ENCODE measurements around the gene DHRSX.

DHRSX gene

DNA sequence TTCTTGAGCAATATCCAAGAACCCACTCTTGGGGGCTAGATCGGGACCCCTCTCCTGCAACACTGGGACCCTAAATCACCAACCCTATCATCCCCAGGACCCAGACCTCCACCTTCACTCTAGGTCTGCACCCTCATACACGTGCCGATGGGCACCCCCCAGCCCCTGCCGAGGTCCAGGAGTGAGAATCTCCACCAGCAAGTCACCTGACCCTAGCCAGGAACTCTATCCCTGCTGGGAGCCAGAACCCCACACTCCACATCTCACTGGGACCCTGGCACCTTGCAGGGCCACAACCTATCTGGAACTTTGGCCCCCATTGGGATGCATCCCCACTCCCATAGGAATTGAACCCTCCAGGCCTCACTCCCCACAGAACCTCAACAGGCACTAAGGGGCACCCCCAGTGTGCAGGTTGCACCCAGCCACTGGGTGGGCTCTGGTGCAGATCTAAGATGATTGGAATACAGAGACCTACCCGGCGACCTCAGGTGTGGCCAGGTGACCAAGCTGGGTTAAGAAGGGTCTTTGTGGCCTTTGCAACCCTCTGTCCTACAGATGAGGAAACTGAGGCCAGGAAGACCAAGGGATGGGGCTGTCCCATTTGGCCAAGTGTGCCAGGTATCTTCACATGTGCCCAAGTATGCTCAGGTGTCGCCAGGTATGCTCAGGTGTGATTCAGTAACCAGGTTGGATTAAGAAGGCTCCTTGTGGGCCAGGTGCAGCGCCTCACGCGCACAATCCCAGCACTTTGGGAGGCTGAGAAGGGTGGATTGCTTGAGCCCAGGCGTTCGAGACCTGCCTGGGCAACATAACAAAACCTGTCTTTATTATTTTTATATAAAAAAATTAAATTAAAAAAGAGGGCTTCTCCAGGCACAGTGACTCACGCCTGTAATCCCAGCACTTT, 3.1 kb upstream of the DHRSX start:
- Histone ChIP-seq H3K4me1 (ENCODE audit: control insufficient read depth in 2 of 2, insufficient read depth in 1 of 2, low read depth in 1 of 2, low read length in 2 of 2) (peaks cover 4% of the 10 kb centered on the region in 2 donors), H4K8ac (ENCODE audit: low read depth, low read length) (no peak overlapping the region), H3K14ac (ENCODE audit: low read length) (no peak overlapping the region), H3K9me3 (replicated peaks in 1 of 2; ENCODE audit: control insufficient read depth in 2 of 2, insufficient read depth in 1 of 2, low read depth in 1 of 2, low read length in 2 of 2) (no peaks in the 10 kb centered on the region), H2BK120ac (ENCODE audit: low read depth, low read length) (peak overlapping the region; percentile 36), H3K79me1 (ENCODE audit: low read depth, low read length) (peaks cover 2% of the 10 kb centered on the region), H3K23ac (ENCODE audit: low read depth, low read length, poor library complexity) (no peak overlapping the region), H2BK15ac (ENCODE audit: low read length) (no peak overlapping the region), H3K4me3 (ENCODE audit: low read length in 2 of 2) (no peak overlapping the region), H2AK5ac (ENCODE audit: low read depth, low read length) (peak overlapping the region; percentile 77), H3K9ac (ENCODE audit: low read depth, low read length, poor library complexity) (no peak overlapping the region), H3K4ac (ENCODE audit: low read length) (no peak overlapping the region), H3K36me3 (replicated peaks in 1 of 2; ENCODE audit: control insufficient read depth in 2 of 2, insufficient read depth in 2 of 2, low read length in 2 of 2) (no peaks in the 10 kb centered on the region), H3K4me2 (ENCODE audit: insufficient read depth, low read length, poor library complexity, severe bottlenecking) (no peak overlapping the region), H4K91ac (ENCODE audit: low read depth, low read length, poor library complexity) (no peak overlapping the region), H2BK5ac (ENCODE audit: low read length) (no peak overlapping the region), H3K18ac (ENCODE audit: low read length) (no peak overlapping the region), H2BK12ac (ENCODE audit: low read length) (no peak overlapping the region), H3K27me3 (ENCODE audit: control insufficient read depth in 3 of 3, insufficient read depth in 3 of 3, low read depth in 1 of 3, low read length in 3 of 3) (no peaks in the 10 kb centered on the region), H2AFZ (ENCODE audit: low read length) (no peak overlapping the region), H3K27ac (replicated peaks; ENCODE audit: low read length) (no peak overlapping the region)
- DNase-seq (ENCODE audit: low spot score) = no peak
- no CpG with 5 or more reads among the region's 13 CpGs for whole genome bisulfite sequencing, 2 donors (ENCODE audit: extremely low coverage in 2 of 2, insufficient read length in 2 of 2, insufficient replicate concordance in 1 of 2)

DNA sequence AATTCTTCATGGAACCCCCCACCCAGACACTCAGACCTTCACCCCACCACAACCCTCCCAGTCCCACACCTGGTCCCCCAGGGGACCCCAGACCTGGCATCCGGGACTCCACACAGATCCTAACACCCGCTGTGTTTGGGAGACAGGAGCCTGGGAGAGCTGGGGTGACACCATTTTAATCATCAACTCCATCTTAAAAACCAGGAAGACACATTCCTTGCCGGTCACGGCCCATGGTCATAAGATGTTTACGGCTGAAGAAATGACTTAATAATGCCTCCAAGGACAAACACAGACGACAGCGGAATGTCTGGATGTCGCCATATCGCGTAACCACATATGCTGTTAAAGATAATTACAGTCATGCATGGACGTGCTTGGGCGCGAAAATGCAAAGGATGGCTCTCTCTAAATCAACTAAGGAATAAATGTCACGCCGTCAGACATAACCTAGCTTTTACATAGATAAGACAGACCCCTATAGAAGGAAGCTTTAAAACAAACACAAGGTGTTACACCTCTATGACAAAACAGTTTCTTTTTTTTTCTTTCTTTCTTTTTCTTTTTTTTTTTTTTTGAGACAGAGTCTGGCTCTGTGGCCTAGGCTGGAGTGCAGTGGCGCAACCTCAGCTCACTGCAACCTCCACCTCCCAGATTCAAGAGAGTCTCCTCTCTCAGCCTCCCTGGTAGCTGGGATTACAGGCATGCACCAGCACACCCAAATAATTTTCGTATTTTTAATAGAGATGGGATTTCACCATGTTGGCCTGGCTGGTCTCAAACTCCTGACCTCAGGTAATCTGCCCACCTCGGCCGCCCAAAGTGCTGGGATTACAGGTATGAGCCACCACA, 2.1 kb upstream of the DHRSX start:
- Histone ChIP-seq H3K23ac (ENCODE audit: low read depth, low read length, poor library complexity) (no peak overlapping the region), H3K18ac (ENCODE audit: low read length) (peak overlapping the region; percentile 65), H3K27me3 (ENCODE audit: control insufficient read depth in 3 of 3, insufficient read depth in 3 of 3, low read depth in 1 of 3, low read length in 3 of 3) (no peaks in the 10 kb centered on the region), H3K4me3 (ENCODE audit: low read length in 2 of 2) (no peak overlapping the region), H3K36me3 (replicated peaks in 1 of 2; ENCODE audit: control insufficient read depth in 2 of 2, insufficient read depth in 2 of 2, low read length in 2 of 2) (peaks cover 0 to 3% of the 10 kb centered on the region in 2 donors), H3K9ac (ENCODE audit: low read depth, low read length, poor library complexity) (no peak overlapping the region), H3K4ac (ENCODE audit: low read length) (no peak overlapping the region), H2BK15ac (ENCODE audit: low read length) (peak overlapping the region; percentile 64), H3K4me2 (ENCODE audit: insufficient read depth, low read length, poor library complexity, severe bottlenecking) (no peak overlapping the region), H3K79me1 (ENCODE audit: low read depth, low read length) (peaks cover 2% of the 10 kb centered on the region), H2BK12ac (ENCODE audit: low read length) (no peak overlapping the region), H3K27ac (replicated peaks; ENCODE audit: low read length) (no peak overlapping the region), H3K4me1 (ENCODE audit: control insufficient read depth in 2 of 2, insufficient read depth in 1 of 2, low read depth in 1 of 2, low read length in 2 of 2) (peaks cover 8 to 13% of the 10 kb centered on the region in 2 donors), H3K9me3 (replicated peaks in 1 of 2; ENCODE audit: control insufficient read depth in 2 of 2, insufficient read depth in 1 of 2, low read depth in 1 of 2, low read length in 2 of 2) (no peaks in the 10 kb centered on the region), H2AFZ (ENCODE audit: low read length) (peak overlapping the region; percentile 4), H2BK120ac (ENCODE audit: low read depth, low read length) (no peak overlapping the region), H4K91ac (ENCODE audit: low read depth, low read length, poor library complexity) (no peak overlapping the region), H2AK5ac (ENCODE audit: low read depth, low read length) (no peak overlapping the region), H2BK5ac (ENCODE audit: low read length) (no peak overlapping the region), H4K8ac (ENCODE audit: low read depth, low read length) (no peak overlapping the region), H3K14ac (ENCODE audit: low read length) (no peak overlapping the region)
- no peak for DNase-seq (ENCODE audit: low spot score)
- no CpG with 5 or more reads among the region's 19 CpGs for WGBS, 2 donors (ENCODE audit: extremely low coverage in 2 of 2, insufficient read length in 2 of 2, insufficient replicate concordance in 1 of 2)

DNA sequence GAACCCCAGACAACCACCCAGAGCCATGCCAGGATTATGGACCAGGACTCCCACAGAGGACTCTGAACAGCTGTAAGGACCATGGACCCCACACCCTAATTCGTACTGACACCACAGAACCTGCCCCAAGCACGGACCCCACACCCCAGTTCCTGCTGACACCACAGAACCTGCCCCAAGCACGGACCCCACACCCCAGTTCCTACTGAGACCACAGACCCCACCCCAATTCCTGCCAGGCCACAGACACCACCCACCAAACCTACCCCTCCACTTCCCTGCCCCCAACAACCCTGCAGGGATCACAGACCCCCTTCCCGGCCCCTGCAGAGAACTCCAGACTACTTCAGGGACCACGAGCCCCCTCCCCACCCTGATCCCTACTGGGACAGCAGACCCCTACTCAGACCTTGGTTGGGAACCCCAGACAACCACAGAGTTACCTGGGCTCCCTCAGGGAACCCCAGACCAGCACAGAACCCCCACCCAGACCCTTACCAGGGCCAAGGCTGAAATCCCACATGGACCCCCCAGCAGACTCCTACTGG, 1.4 kb upstream of the DHRSX start:
- Histone ChIP-seq H3K4me1 (ENCODE audit: control insufficient read depth in 2 of 2, insufficient read depth in 1 of 2, low read depth in 1 of 2, low read length in 2 of 2) (peaks cover 8 to 13% of the 10 kb centered on the region in 2 donors), H2BK12ac (ENCODE audit: low read length) (peak overlapping the region; percentile 42), H3K18ac (ENCODE audit: low read length) (no peak overlapping the region), H3K36me3 (replicated peaks in 1 of 2; ENCODE audit: control insufficient read depth in 2 of 2, insufficient read depth in 2 of 2, low read length in 2 of 2) (peaks cover 0 to 10% of the 10 kb centered on the region in 2 donors), H3K4me2 (ENCODE audit: insufficient read depth, low read length, poor library complexity, severe bottlenecking) (no peak overlapping the region), H2AFZ (ENCODE audit: low read length) (peak overlapping the region; percentile 4), H4K8ac (ENCODE audit: low read depth, low read length) (no peak overlapping the region), H3K27me3 (ENCODE audit: control insufficient read depth in 3 of 3, insufficient read depth in 3 of 3, low read depth in 1 of 3, low read length in 3 of 3) (no peaks in the 10 kb centered on the region), H3K23ac (ENCODE audit: low read depth, low read length, poor library complexity) (no peak overlapping the region), H3K9me3 (replicated peaks in 1 of 2; ENCODE audit: control insufficient read depth in 2 of 2, insufficient read depth in 1 of 2, low read depth in 1 of 2, low read length in 2 of 2) (no peaks in the 10 kb centered on the region), H3K4me3 (ENCODE audit: low read length in 2 of 2) (no peak overlapping the region), H2AK5ac (ENCODE audit: low read depth, low read length) (peak overlapping the region; percentile 98), H2BK120ac (ENCODE audit: low read depth, low read length) (no peak overlapping the region), H3K9ac (ENCODE audit: low read depth, low read length, poor library complexity) (no peak overlapping the region), H2BK15ac (ENCODE audit: low read length) (peak overlapping the region; percentile 64), H4K91ac (ENCODE audit: low read depth, low read length, poor library complexity) (no peak overlapping the region), H2BK5ac (ENCODE audit: low read length) (no peak overlapping the region), H3K79me1 (ENCODE audit: low read depth, low read length) (peaks cover 2% of the 10 kb centered on the region), H3K27ac (replicated peaks; ENCODE audit: low read length) (no peak overlapping the region), H3K14ac (ENCODE audit: low read length) (no peak overlapping the region), H3K4ac (ENCODE audit: low read length) (no peak overlapping the region)
- no CpG with 5 or more reads among the region's 5 CpGs for WGBS, 2 donors (ENCODE audit: extremely low coverage in 2 of 2, insufficient read length in 2 of 2, insufficient replicate concordance in 1 of 2)
- no peak for DNase-seq (ENCODE audit: low spot score)
